Skin epidermis (tissue), 12 donors: ENCODE data around the gene RPL22.

ENCODE experiments used
- H3K27ac ChIP-seq, 21 experiments: fragments of 200-600 bp; sonication (generic) in 11 of 21; one replicate each; pipeline ENCODE4 v1.5.0; 2020; ENCODE audit warnings: mild to moderate bottlenecking in 3 of 21, inconsistent platforms in 2 of 21, moderate library complexity in 2 of 21
- H3K4me3 ChIP-seq, 7 experiments: fragments of 200-600 bp; sonication (generic) in 2 of 7; one replicate each; pipeline ENCODE4 v1.5.0; 2020; ENCODE audit warnings: inconsistent platforms in 2 of 7, mild to moderate bottlenecking in 2 of 7, moderate library complexity in 1 of 7

RPL22 gene

DNA sequence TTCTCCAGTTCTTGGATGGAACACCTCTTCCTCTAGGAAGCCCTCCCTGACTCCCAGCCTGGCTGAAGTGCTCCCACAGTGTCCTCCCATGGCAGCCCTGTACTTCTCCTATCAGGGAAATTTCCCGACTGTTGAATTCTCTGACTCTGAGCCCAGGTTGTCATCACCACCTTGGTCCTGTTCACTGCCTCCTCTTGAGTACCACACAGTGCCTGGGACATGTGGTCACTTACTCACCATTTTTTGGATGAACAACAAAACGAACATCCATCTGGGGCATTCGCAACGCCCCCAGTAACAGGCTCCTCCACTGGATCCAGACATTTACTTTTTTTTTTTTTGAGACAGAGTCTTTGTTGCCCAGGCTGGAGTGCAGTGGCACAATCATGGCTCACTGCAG, 56.7 kb downstream of the RPL22 start:
- no peak overlapping the region for H3K27ac ChIP-seq

GRCh38 chr1:6142036-6142621, 57.3 kb downstream of the RPL22 start:
- Histone ChIP-seq H3K4me3 (no peak overlapping the region), H3K27ac (no peak overlapping the region)

More for the DNA sequence above, 56.7 kb downstream of the RPL22 start:
- no peak overlapping the region for H3K4me3 ChIP-seq

DNA sequence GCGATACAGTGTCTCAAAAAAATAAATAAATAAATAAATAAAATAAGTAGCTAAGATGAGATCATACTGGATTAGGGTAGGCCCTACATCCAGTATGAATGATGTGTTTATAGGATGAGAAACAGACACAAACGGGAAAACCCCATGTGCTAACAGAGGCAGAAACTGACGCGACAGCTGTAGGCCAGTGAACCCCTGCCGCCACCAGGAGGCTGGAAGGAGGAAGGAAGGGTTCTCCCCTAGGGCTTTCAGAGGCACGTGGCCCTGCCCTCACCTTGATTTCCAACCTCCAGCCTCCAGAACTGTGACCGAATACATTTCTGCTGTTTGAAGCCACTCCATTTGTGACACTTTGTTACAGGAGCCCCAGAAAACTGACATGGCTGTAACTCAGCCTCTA, 57.8 kb downstream of the RPL22 start:
- H3K4me3 ChIP-seq, result no peak overlapping the region
- H3K27ac ChIP-seq, result no peak overlapping the region

- Histone ChIP-seq H3K27ac (no peak overlapping the region), H3K4me3 (no peak overlapping the region)
Observed at GRCh38 chr1:6140413-6140812, 59.0 kb downstream of the RPL22 start.

DNA sequence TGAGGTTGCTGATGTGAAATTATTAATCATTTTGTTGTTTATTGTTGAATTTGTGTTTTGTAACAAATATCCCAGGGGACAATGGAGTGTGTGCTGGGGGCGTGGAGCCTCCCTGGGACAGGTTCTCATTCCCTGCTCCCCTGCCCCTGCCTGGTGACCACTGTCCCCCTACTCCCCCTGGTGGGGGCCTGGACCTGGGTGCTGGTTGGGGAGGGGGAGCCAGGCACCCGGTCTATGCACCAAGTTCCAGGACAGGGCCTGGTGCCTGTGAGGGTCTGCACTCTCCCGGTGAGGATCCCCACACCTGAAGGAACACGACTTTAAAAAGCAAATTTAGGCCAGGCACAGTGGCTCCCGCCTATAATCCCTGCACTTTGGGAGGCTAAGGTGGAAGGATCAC, 61.6 kb downstream of the RPL22 start:
- no peak overlapping the region for H3K4me3 ChIP-seq
- no peak overlapping the region for H3K27ac ChIP-seq

- Histone ChIP-seq H3K27ac (no peak overlapping the region), H3K4me3 (no peak overlapping the region)
Observed at GRCh38 chr1:6136516-6137220, 62.7 kb downstream of the RPL22 start.
